HepG2 (cell line): ENCODE measurements around the gene RGS19.

Source experiments
- CEBPB ChIP-seq: IDR thresholded peaks from 2 replicates; pipeline ENCODE4 v1.6.1; 2011; ENCODE audit warnings: low read depth, low read length, improper control_type of control experiment, borderline replicate concordance
- NR1H2 ChIP-seq: sonication (generic); formaldehyde crosslinking; IDR thresholded peaks from 2 replicates; pipeline ENCODE4 v1.8.1; 2022; ENCODE audit warnings: low read depth, missing genetic modification reagents, borderline replicate concordance
- PTBP1 ChIP-seq: fragments of 200-400 bp; formaldehyde crosslinking; IDR thresholded peaks from 2 replicates; pipeline ENCODE4 v1.6.1; 2018; ENCODE audit warnings: low read length, low read depth; ENCODE audit not compliant: poor library complexity, severe bottlenecking
- ZNF629 ChIP-seq: sonication (generic); formaldehyde crosslinking; conservative IDR thresholded peaks from 2 replicates; pipeline ENCODE4 v1.5.0; 2020; ENCODE audit warnings: missing genetic modification reagents
- TF ChIP-seq, protein P1 (sequence below): sonication (generic); formaldehyde crosslinking; IDR thresholded peaks from 2 replicates; pipeline ENCODE4 v1.5.0; 2020; ENCODE audit warnings: missing genetic modification reagents
- TF ChIP-seq, protein P2 (sequence below): sonication (generic); formaldehyde crosslinking; IDR thresholded peaks from 2 replicates; pipeline ENCODE4 v1.4.0; 2020; ENCODE audit warnings: missing genetic modification reagents
- TF ChIP-seq, protein P3 (sequence below): IDR thresholded peaks from 2 replicates; pipeline ENCODE4 v1.6.1; 2016

DNA sequence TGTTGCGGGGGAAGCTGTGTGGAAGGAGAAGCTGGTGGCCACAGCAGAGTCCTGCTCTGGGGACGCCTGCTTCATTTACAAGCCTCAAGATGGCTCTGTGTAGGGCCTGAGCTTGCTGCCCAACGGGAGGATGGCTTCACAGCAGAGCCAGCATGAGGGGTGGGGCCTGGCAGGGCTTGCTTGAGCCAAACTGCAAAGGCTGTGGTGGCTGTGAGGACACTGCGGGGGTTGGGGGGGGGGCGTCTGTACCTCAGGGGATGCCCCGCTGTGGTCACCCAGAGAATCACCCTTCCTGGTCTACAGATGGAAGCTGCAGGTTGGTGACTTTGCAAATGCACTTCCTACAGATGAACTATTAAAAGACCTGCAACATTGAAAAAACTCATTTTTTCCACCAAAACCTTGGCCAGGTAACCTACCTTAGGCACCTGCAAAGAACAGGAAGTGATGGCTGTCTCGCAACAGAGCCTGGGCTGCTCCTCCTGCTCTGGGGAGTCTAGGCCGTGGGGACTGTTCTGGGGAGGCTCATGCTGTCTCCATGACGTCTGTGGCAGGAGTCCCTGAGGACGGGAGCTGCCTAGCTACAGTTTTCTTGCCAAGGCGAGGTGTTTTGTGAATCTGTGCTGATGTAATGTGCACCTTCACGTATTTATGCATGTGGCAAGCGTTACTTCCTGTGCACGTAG, 20.7 kb upstream of the RGS19 start:
- TF ChIP-seq, protein P1, sequence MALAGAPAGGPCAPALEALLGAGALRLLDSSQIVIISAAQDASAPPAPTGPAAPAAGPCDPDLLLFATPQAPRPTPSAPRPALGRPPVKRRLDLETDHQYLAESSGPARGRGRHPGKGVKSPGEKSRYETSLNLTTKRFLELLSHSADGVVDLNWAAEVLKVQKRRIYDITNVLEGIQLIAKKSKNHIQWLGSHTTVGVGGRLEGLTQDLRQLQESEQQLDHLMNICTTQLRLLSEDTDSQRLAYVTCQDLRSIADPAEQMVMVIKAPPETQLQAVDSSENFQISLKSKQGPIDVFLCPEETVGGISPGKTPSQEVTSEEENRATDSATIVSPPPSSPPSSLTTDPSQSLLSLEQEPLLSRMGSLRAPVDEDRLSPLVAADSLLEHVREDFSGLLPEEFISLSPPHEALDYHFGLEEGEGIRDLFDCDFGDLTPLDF: no peak
- TF ChIP-seq ZNF629 (CRISPR knock-in tag) (no peak), CEBPB (no peak), NR1H2 (CRISPR knock-in tag) (no peak), PTBP1 (no peak)
- TF ChIP-seq, protein P2, sequence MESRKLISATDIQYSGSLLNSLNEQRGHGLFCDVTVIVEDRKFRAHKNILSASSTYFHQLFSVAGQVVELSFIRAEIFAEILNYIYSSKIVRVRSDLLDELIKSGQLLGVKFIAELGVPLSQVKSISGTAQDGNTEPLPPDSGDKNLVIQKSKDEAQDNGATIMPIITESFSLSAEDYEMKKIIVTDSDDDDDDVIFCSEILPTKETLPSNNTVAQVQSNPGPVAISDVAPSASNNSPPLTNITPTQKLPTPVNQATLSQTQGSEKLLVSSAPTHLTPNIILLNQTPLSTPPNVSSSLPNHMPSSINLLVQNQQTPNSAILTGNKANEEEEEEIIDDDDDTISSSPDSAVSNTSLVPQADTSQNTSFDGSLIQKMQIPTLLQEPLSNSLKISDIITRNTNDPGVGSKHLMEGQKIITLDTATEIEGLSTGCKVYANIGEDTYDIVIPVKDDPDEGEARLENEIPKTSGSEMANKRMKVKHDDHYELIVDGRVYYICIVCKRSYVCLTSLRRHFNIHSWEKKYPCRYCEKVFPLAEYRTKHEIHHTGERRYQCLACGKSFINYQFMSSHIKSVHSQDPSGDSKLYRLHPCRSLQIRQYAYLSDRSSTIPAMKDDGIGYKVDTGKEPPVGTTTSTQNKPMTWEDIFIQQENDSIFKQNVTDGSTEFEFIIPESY (CRISPR knock-in tag): no peak
- TF ChIP-seq, protein P3, sequence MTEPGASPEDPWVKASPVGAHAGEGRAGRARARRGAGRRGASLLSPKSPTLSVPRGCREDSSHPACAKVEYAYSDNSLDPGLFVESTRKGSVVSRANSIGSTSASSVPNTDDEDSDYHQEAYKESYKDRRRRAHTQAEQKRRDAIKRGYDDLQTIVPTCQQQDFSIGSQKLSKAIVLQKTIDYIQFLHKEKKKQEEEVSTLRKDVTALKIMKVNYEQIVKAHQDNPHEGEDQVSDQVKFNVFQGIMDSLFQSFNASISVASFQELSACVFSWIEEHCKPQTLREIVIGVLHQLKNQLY (CRISPR knock-in tag): no peak
